Measurements from ENCODE around the gene TMEM221.

GRCh38 chr19:17419154-17419620 lies 29.3 kb downstream of the TMEM221 start:
- no peak for TF ChIP-seq CTCF (IDR thresholded peaks at IDR 0.05)
- no peak for TF ChIP-seq POLR2A (IDR thresholded peaks at IDR 0.05)

Measured in right lobe of liver (tissue), 4 donors.